ENCODE measurements around the gene PDZRN4. TPM values are rescaled to one million over a fixed set of nuclear protein-coding genes. Genes with fewer than 3 reads are reported as not detected.

PDZRN4 gene
- total RNA-seq, 1 experiment from 2014 or later = not detected

- no peak for DNase-seq (ENCODE audit: low spot score)
Observed at GRCh38 chr12:41356181-41356580, 168.1 kb downstream of the PDZRN4 start.

DNA sequence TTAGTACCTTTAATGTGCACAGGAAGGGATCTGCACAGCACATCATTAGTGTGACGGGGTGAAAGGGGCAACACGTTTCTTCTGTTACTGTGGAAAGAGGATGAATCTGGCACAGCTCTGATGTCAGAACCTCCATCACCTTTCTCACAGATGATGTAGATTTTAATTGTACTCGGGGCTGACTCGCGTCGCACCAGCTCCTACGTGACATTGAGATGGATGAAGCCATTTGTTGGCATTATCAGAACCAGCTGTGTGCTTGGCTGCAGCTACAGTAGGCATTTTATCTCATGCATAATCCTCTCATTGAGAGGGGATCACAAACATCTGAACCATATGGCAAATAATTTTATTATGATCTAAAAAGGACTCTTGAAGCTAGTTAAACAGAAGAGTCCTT, 173.6 kb downstream of the PDZRN4 start:
- DNase-seq (ENCODE audit: low spot score) = no peak

GRCh38 chr12:41362510-41362909, 174.4 kb downstream of the PDZRN4 start:
- DNase-seq (ENCODE audit: low spot score) = no peak

- DNase-seq (ENCODE audit: low spot score) = no peak
Observed at GRCh38 chr12:41362931-41363330, 174.8 kb downstream of the PDZRN4 start.

GRCh38 chr12:41364211-41364610, 176.1 kb downstream of the PDZRN4 start:
- no peak for DNase-seq (ENCODE audit: low spot score)

- no peak for DNase-seq (ENCODE audit: low spot score)
Observed at GRCh38 chr12:41365653-41366171, 177.6 kb downstream of the PDZRN4 start.

DNA sequence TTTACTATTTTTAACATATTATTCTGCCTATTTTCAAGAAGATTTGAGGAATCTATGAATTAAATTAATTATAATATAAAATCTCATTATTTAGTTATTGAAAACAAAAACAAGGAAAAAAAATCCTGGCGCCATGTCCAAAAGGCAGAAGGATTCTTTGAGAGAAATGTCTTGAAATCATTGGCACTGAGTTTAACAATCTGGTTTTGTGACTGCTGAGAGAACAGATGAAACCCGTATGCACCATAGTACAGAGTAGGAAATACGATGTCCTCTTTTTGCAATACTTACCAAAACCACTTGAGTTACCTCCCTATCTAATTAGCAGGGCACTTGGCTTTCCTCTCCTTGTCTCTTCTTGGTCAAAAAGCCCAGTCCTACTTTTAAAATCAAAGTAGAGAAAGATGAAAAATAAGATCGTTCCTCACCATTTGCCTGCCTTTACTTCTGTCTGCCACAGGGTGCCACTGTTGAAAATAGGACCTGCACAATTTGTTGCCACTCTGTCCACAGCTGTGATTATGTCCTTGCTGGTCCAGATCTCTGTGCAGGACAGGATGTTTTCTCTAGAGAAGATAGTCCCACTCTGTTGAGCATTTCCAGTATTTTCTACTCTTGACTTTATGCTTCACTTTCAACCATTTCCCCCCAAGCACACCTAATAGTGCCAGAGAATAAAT, 179.7 kb downstream of the PDZRN4 start:
- peak; percentile 14 for DNase-seq (ENCODE audit: low spot score)

DNA sequence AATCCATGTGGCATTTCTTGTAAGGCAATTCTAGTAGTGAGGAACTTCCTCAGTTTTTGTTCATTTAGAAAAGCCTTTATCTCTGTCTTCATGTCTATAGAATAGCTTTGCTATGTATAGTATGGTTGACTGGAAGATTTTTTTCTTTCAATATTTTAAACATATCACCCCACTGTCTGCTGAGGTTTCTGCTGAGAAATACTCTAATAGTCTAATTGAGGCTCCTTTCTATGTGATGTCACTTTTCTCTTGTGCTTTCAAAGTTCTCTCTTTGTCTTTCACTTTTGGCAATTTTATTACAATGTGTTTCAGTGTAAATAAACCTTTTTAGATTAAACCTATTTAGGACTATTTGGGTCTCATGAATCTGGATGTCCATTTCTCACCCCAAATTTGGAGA, 192.8 kb downstream of the PDZRN4 start:
- DNase-seq (ENCODE audit: low spot score) = no peak

DNA sequence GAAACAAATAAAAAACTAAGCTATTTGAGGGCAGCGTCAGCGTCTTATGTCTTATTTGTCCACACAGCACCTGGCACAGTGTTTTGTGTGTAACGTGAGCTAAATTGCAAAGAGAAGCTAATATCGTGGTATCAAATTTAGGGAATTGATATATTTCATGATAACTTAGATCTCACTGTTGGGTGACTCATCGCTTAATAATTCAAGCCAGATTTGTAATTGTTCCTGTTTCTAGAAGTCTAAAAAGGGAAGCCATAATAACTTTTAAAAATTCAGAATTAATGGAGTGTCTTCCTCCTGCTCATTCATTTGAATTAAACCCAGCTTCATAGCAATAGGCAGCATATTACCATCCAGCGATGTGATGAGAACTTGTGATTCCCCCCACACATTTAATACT, 214.7 kb downstream of the PDZRN4 start:
- DNase-seq (ENCODE audit: low spot score) = no peak

GRCh38 chr12:41407232-41407799, 219.2 kb downstream of the PDZRN4 start:
- DNase-seq (ENCODE audit: low spot score) = no peak

DNA sequence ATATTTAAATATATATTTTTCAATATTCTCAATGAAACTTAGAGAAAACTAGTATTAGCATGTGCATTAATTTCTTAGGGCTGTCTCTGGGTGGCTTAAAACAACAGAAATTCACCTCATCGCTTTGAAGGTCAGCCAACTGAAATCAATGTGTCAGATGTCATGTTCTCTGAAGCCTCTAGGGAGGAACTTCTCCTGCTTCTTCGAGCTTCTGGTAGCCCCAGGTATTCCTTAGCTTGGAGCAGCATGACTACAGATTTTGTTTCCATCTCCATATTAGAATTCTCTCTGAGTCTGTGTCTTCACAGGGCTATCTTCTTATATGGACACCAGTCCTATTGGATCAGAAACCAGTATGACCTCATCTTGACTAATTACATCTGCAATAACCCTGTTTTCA, 221.5 kb downstream of the PDZRN4 start:
- DNase-seq (ENCODE audit: low spot score) = no peak

DNA sequence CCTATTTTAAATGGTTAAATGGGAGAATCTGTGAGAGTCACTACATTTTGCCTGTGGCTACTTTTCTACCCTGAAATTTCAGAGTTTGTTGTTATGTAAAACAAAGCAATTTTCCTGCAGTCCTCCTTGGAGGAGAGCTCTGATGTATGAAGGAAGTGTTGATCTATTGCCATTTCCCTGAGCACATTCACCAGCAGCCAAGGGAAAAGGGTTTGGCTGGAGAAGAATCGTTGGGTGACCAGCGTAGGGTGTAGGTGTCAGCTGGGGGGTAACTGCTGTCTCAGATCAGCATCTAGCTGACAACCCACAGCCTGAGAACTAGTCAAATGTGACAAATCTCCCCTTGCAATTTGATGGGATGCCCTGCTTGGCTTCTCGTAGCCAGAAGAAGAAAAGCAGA, 230.5 kb downstream of the PDZRN4 start:
- no peak for DNase-seq (ENCODE audit: low spot score)

DNA sequence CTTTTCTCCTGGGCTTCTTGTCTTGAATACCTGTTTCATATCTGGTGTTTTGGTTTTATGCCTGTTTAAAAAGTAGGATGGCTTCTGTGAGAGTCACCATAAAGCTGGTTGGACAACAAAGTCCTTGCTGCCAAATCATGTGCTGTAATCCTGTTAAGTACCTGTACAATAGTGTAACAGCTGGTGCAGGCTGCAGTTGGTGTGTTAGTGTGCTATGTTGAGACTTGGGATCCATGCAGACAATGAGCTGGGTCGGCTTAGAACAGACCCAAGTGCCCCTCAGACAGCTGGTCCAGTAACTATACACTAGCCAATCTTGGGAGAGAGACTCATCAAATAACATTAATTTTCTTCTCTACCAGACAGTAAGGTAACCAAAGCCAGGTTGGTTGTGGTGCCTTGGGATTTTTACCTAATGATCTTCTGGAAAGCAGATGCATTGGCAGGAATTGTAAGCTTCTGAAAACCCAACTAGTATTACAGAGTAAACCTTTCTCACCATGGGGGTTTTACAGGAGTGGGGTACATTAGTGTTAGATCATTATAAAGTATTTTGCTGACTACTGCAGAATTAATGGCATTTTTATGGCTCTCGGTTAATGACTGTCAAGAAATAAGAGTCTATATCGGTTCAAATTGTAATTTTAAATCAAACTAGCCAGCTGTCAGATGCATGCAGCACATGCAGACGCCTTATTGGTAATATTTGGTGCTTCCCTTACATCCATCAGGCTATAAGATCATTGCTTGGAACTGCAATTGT, 231.2 kb downstream of the PDZRN4 start:
- DNase-seq (ENCODE audit: low spot score) = no peak

DNA sequence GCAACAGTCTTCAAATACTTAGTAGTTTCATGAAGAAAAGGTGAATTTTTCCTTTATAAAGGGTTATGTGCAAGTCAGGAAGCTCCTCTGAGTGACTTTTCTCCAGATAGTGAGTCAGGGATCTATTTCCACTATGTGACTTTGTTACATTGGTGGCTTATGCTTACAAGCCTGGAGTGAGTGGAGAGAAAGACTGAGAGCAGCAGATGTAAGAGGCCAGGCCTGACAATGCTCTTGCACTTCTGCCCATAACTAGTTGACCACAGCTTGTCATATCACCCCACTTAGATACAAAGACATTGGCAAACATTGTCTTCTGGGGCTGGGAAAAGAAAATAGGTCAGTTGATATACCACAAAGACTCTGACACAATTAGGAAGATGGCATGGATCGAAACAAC, 236.5 kb downstream of the PDZRN4 start:
- no peak for DNase-seq (ENCODE audit: low spot score)

DNA sequence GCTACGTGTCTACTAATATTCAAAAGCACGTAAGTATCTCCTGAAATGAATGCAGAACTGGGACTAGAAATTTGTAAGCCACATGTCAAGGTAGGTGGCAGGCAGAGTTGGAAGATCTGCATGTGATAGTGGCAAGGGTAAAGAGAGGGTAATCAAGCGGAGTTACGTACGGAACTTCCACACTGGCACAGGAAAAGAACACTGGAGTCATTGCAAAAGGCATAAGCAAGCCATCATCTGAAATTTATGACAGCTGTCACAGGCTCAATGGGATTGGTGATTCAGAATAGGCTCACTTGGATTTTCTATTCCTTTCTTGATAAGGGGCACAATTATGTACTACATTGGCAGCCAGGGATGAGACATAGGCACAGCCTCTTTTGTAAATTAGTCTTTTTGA, 245.3 kb downstream of the PDZRN4 start:
- no peak for DNase-seq (ENCODE audit: low spot score)

DNA sequence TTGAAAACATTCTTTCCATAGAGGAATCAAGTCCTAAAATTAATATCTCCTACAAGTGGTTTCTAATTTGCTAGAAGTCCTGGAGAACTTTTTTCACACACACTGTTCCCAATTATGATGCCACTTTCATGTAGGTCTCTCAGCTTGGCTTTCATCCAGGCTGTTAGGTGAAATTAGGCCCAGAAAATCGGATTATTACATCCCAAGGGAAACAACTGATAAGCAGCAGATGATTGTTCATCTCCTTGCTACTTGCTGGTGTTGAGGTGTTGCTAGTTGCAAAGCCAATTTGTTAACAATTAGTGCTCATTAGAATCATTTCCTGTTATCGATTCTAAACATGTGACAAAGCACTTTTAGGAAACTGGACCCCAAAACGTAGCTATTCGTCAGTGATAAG, 248.0 kb downstream of the PDZRN4 start:
- DNase-seq (ENCODE audit: low spot score) = no peak

DNA sequence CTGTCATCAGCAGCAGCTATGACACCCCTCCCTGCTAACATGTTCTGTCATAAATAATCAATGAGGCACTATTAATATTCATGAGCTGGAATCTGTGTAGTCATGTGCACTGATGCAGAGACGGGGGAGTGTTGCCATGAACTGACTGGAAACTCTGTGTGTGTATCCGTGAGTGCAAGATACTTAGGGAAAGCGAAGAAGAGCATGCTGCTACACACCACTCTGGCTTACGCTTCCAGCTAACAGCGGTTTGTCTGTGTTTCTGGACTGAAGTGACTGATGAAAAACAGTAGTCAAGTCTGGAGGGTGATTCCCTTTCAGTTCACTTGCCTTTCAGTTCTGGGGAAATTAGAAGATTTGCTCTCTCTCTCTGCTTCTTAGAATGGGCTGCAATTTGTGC, 249.4 kb downstream of the PDZRN4 start:
- no peak for DNase-seq (ENCODE audit: low spot score)

- no peak for DNase-seq (ENCODE audit: low spot score)
Observed at GRCh38 chr12:41438854-41439541, 250.9 kb downstream of the PDZRN4 start.

- DNase-seq (ENCODE audit: low spot score) = no peak
Observed at GRCh38 chr12:41439801-41440200, 251.7 kb downstream of the PDZRN4 start.

DNA sequence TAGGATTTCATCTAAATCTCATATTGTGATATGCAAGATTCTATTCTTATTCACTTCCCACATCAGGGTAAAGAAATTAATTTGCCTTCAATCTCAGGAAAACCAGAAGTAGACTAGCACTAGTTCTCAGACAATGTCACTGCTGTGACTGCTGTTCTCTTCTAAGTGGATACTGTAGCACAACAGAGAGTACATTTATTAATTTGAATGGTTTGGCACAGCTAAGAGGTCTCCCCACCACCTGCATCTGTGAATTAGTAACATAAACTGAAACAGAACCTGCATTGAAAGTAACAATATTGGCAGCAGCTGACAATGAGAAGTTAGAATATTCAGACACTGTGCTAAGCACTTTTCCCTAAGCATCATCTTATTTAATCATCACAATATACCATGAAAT, 253.1 kb downstream of the PDZRN4 start:
- no peak for DNase-seq (ENCODE audit: low spot score)

GRCh38 chr12:41442896-41443295, 254.8 kb downstream of the PDZRN4 start:
- DNase-seq (ENCODE audit: low spot score) = no peak

- no peak for DNase-seq (ENCODE audit: low spot score)
Observed at GRCh38 chr12:41443690-41444089, 255.6 kb downstream of the PDZRN4 start.
